HG03558 (cell line): ENCODE data around the gene PARP16.
"Not testable (repeated sequence)": the region's sequence is repeated elsewhere in the genome, so short reads cannot be mapped to it uniquely, and the experiment has no call there.

Source experiments
- ATAC-seq: cut with Tn5 transposase; IDR thresholded peaks from one replicate; pipeline ENCODE4 v1.9.1; 2021; ENCODE audit warnings: moderate number of reproducible peaks; ENCODE audit not compliant: unreplicated experiment; ENCODE audit errors: extremely low read depth

PARP16 gene

GRCh38 chr15:65285291-65286068 is 1.2 kb downstream of the PARP16 start:
- no peak for ATAC-seq

GRCh38 chr15:65278480-65278879 is 8.2 kb downstream of the PARP16 start:
- no peak for ATAC-seq

DNA sequence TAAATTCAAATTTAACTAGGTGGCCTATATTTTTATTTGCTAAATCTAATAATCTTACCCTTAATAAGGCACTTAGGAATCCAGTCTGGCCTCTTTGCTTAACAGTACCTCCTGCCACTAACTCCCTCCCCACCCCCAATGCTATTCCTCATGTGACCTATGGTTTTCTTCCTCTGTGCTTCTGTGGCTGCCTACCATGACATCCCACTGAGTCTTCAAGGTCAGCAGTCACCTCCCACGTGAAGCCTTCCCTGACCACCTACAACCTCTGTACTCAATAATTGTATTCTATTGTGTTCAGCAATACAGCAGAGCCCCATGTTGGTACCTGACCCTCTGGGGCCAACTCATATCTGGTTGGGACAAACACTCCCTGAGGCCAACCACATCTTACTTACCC is 9.7 kb downstream of the PARP16 start:
- no peak for ATAC-seq

- ATAC-seq = no peak
Measured at GRCh38 chr15:65275728-65276126, 11.0 kb downstream of the PARP16 start.

DNA sequence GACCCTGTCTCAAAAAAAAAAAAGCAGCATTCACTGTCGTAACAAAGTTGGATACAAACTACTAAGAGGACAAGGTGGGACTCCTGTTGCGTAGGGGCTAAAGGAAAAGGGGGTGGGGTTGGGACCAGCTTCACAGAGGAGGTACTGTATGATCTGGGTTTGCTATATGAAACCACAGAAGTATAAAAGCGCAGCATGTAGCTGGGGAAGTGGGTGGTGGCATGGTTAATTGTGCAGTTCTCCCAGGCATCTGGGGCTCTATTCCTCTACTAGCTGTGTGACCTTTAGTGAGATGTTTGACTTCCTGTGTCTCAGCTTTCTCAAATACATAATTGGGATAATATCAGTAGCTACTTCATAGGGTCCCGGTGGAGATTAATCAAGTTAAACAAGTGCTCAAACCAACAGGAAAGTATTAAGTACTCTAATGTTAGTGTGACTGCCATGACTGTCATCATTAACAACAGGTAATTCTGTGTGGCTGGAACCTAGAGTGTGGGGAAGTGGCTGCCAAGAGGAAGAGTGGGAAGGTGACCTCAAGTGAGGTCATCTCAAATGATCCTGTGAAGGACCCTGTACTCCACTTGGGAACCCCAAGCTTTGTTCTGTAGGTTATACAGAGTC is 11.5 kb downstream of the PARP16 start:
- no peak for ATAC-seq

- ATAC-seq = not testable (repeated sequence)
Measured at GRCh38 chr15:65270811-65271545, 15.7 kb downstream of the PARP16 start.

DNA sequence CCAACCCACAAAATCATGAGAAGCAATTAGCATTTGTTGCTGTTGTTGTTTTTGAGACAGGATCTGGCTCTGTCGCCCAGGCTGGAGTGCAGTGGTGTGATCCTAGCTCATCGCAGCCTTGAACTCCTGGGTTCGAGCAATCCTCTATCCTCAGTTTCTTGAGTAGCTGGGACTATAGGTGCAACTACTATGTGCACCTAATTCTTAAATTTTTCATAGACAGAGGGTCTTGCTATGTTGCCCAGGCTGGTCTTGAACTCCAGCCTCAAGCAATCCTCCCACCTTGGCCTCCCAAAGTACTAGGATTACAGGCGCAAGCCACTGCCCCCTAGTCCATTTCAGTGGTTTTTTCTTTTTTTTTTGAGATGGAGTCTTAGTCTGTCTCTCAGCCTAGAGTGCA is 18.3 kb downstream of the PARP16 start:
- ATAC-seq = no peak

DNA sequence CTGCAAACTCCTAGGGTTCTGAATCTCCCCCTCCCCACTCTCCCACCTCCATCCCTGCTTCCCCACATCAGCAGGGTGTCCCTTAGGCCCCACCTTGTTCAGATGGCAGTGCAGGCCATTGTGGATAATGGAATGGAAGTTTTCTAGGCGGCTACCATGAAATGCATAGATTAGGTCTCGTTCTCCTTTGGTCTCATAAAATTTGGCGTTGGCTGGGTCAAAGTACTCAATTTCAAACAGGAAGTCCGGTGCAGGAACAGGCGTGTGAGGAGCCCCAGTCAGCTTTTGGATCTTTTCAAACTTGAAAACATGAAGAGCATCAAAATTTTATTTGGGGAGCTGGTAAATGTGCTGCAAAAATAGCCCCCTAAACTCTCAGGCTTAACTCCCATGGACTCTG is 20.2 kb downstream of the PARP16 start:
- no peak for ATAC-seq

- no peak for ATAC-seq
Measured at GRCh38 chr15:65264863-65265430, 21.7 kb downstream of the PARP16 start.

GRCh38 chr15:65263313-65263712 is 23.4 kb downstream of the PARP16 start:
- no peak for ATAC-seq

GRCh38 chr15:65260968-65261367 is 25.7 kb downstream of the PARP16 start:
- no peak for ATAC-seq

DNA sequence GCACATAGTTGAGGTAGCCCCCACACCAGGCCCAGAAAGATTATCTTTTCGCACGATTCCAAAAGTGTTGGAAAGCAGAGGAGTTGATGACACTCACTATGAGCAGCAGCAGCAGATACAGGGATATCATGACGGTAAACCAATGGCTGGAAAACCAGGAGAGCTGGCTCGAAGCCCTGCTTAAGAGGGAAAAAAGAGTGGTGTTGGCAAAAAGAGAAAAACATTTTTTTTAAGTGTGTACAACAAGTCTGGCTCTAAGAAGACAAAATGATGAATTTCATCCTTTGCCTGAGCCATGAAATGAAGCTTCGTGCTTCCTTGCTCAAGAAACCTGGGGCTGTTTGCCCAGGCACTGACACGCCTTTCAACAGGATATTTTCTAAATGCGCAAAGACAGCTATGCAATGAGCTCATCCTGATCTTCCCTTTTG is 27.3 kb downstream of the PARP16 start:
- no peak for ATAC-seq

- no peak for ATAC-seq
Measured at GRCh38 chr15:65258375-65259262, 28.1 kb downstream of the PARP16 start.

DNA sequence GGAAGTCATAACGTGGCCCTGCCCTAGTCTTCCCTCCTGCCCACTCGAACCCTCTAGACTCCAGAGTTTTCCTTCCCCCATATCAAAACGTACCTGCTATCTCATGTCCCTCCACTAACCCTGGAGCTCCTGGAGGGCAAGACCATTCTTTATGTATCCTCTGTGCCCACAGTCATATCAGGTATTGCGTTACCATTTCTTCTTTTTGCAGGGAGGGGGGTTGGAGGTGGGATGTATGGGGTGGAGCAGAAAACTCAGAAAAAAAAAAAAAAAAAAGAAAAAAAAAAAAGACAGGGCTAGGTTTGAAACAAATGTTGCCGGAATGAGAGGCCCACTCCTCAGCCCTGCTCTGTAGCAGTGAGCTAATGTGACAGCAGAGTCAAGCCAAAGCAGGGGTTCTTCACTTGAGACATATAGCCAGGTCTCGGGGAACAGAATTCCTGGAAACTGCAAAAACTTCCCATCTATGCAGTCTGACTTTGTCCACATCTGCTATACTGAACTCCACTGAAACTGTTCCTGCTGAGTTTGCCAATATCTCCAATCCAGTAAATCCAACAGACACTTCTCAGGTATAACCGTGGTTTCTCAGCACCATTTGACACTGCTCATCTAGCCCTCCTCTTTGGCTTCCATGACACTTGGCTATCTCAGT is 31.1 kb downstream of the PARP16 start:
- no peak for ATAC-seq

DNA sequence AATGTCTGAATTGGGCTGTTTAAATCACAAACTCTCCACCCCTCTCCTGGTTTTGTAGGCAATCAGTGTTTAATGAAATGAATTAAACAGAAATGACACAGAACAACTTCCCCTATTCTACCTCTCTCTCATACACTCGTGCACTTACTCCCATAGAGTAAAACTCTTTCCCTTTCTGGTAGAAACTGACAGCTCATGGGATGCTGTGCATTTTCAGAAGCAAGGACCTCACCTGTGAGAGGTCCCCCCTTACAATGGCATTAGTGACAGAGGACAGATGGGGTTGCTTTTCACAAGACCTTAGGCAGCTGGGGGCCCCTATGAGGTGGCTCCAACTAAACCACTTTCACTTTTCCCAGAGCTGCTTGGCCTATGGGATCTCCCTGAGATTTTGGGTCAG is 31.9 kb downstream of the PARP16 start:
- no peak for ATAC-seq

GRCh38 chr15:65254356-65254755 is 32.3 kb downstream of the PARP16 start:
- no peak for ATAC-seq

DNA sequence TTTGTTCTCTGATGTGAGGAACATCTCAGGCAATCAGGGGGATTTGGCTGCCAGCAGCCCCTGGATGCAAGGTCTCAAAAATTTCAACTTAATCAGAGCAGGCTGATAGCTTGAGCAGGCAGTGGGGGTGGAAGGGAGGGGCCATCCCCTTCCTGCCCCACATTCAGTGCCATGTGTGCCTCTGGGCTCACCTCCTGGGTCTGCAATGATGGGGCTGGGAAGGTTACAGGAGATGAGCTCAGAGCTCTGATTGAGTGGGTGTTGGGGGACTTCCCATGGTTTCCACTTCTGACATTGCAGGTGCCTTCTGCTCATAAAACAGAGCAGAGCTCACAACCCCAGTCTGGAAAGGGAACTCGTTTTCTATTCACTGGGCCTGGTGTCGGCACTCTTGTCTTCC is 37.0 kb downstream of the PARP16 start:
- no peak for ATAC-seq

GRCh38 chr15:65248511-65249255 is 38.0 kb downstream of the PARP16 start:
- no peak for ATAC-seq

DNA sequence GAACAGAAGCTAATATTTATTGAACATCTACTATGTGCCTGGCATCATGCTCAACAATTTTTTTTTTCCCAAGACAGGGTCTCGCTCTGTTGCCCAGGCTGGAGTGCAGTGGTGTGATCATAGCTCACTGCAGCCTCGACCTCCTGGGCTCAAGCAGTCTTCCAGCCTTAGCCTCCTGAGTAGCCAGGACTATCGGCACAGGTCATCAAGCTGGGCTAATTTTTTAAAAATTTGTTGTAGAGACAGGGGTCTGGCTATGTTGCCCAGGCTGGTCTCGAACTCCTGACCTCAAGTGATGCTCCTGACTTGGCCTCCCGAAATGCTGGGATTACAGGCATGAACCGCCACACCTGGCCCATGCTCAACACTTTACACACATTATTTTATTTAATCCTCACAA is 39.7 kb downstream of the PARP16 start:
- ATAC-seq = no peak
